WI38 (cell line): Measurements from ENCODE around the gene LIPA.

Source experiments
- H3K4me3 ChIP-seq: 2 replicates; pipeline ENCODE4 v1.5.1; 2011; ENCODE audit warnings: low read depth, mild to moderate bottlenecking, control low read depth, low read length
- TF ChIP-seq, protein P1 (sequence below): IDR thresholded peaks from 2 replicates; pipeline ENCODE4 v1.5.1; 2012; ENCODE audit warnings: low read depth, mild to moderate bottlenecking, control low read depth, low read length

LIPA gene

DNA sequence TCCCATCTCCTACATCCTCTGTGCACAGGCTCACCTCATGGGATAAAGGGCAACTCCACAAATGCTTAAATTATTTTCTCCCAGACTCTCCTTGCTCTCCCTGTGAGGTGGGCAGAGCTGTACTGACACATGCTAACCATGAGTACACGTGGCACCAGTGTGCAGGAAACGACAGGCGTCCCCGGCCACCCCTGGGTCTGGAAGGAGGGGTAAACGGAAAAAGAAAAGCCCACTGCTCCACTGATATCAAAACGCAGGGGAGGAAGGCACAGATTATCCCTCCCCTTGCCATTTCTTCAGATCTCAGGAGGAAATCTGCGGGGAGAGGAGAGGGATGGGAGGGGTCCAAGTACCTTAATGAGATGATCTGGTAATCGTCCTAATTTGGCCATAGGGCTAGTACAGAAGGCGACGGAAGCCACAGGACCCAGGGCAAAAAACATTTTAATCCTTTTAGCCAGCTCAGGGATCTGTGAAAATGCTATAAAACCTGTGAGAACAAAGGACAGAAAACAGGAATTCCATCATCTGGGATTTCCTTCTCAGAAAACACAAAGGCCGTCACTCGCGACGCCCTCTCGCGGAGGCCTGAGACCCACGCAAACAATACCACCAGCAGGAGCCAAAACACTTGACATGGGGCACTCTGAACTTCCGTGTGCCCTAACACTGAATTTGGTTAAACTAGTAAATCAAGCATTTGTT, 26.7 kb downstream of the LIPA start:
- H3K4me3 ChIP-seq, result no peak overlapping the region
- TF ChIP-seq, protein P1, sequence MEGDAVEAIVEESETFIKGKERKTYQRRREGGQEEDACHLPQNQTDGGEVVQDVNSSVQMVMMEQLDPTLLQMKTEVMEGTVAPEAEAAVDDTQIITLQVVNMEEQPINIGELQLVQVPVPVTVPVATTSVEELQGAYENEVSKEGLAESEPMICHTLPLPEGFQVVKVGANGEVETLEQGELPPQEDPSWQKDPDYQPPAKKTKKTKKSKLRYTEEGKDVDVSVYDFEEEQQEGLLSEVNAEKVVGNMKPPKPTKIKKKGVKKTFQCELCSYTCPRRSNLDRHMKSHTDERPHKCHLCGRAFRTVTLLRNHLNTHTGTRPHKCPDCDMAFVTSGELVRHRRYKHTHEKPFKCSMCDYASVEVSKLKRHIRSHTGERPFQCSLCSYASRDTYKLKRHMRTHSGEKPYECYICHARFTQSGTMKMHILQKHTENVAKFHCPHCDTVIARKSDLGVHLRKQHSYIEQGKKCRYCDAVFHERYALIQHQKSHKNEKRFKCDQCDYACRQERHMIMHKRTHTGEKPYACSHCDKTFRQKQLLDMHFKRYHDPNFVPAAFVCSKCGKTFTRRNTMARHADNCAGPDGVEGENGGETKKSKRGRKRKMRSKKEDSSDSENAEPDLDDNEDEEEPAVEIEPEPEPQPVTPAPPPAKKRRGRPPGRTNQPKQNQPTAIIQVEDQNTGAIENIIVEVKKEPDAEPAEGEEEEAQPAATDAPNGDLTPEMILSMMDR, result no peak

DNA sequence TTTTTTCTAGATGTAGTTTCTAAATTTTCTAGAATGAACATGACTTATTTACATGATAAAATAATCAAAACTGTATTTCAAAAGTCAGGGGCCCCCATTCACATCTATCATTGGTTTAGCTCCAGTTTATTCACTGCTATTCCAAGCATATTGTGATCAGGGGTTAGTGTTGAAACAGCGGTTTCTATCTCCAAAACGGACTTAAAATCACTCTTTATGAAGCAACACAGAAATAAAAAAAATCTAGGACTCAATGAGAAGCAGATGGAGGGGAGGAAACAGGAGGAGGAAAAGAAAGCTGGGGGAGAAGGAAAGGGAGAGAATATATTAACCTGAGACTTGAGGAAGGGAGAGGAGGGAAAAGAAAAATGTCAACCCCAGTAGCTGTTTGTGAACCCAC, 29.7 kb downstream of the LIPA start:
- TF ChIP-seq, protein P1, result no peak
- H3K4me3 ChIP-seq, result no peak overlapping the region

DNA sequence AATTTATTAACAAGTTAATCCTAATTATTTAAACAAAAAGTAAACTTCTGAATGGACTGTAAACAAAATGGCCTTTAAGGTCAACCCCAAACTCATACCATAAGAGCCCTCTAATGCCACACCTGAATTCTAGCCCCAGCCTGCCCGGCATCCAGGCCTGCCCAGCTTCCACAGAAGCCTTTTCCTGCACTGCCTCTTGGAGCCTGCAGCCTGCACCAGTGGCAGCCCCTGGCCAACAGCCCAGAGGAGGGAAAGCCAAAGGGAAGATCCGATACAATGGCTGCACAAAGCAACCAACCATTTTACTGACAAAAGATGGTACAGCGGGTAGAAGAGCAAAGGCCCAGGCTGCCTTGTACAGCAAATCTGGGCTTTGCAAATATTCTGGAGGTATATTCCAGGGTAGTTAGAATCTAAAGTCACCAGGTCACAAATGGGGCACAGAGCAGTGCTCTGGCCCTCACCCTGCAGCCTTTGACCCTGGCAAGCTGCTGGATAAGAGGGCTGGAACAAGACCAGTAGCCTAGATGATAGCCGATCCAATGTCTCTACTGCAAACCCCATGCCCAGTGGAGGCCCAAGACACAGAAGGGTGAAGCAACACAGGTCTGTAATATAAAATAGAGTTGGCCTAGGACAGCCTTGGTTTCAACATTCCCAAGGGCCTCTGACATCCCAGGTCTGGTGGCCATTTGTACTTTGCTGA, 31.9 kb downstream of the LIPA start:
- no peak overlapping the region for H3K4me3 ChIP-seq

DNA sequence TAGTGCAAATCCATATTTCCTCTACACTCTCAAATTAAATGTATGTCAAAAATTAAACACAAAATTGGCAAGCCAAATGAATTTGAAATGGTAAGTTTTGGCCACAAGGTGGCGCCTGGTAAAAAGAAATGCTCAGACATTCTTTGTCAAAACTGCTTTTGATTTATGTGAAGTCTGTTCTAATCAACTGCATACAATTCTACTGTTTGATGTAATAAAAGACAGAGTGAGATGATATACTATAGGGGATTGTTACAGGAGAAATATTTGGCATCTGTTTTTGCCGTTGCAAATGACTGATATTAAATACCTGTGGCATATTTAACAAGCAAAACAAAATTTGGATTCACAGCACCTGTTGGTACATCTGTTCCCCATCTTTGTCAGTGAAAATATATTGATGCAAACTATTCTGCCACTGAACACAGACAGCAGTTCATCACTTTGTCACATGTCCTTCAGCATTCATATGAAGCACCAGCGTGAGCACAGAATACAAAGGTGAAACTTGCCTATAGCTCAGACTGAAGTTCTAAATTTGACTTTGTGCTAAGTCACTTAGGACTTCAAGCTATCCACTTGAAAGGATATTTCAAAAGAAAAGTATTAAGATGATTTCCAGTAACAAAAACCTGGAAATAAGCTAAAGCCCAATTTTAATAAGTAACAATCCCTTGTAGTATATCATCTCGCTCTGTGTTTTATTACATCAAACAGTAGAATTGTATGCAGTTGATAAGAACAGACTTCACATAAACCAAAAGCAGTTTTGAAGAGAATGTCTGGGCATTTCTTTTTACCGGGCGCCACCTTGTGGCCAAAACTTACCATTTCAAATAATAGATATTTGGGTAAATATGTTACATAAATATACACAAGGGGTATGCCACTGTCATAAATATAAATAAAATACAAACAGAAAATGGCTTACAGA, 34.3 kb downstream of the LIPA start:
- TF ChIP-seq, protein P1, result peak; percentile 47
- no peak overlapping the region for H3K4me3 ChIP-seq

More for the DNA sequence above, 31.9 kb downstream of the LIPA start:
- TF ChIP-seq, protein P1, result no peak

DNA sequence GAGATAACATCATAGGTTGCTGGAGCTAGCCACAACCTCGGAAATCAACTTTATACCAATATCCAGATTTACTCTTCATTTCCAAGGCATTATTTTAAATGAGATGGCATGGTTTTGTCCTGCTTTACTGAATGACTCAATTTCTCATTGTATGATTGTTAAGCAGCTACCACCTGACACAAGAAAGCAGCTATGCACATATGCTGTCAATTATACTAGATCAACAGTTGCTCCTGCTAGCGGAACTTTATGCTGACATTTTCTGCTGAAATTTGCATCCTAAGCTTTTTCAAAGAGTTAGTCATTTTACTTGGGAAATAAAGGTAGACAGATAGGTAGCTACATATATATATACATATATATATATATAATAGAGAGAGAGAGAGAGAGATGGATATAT, 35.5 kb downstream of the LIPA start:
- no peak overlapping the region for H3K4me3 ChIP-seq
- TF ChIP-seq, protein P1, result no peak

DNA sequence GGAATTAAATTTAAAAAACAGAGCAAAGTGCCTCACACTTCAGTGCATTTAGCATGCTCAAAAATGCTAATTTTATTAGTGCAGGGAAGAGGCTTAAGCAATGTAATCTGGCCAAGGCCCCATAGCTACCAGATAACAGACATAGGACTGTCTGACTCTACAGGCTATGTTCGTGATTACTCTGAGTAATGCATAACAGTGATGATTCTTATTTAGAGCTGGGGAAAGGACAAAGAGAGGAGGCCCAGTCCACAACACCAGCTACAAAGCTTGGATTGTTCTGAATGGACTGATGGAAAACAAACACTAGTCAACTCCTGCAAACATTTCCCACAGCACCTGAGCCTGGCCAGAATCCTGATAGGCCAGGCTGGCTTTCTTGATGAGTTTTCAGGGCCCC, 36.1 kb downstream of the LIPA start:
- H3K4me3 ChIP-seq, result no peak overlapping the region
- TF ChIP-seq, protein P1, result no peak
